Measurements from ENCODE around the gene MTF1.

DNA sequence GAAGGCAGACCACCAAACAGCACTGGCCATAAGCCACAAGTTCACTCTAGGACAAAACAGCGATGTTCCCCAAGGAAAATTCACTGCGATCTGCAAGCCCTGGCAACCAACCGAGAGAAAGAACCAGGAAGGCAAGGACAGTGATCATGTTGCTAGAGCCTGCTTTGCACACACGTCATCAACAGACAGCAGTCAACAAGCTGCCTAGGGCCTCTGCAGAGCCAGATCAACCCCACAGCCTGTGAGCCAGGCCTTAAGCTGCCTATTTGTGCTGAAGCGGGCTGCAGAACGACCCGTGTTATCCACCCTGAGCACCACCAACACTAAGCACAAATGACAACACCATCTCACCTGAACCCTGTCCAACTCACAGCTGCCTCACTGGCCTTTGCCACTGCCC, 45.1 kb downstream of the MTF1 start:
- TF ChIP-seq, protein P1, sequence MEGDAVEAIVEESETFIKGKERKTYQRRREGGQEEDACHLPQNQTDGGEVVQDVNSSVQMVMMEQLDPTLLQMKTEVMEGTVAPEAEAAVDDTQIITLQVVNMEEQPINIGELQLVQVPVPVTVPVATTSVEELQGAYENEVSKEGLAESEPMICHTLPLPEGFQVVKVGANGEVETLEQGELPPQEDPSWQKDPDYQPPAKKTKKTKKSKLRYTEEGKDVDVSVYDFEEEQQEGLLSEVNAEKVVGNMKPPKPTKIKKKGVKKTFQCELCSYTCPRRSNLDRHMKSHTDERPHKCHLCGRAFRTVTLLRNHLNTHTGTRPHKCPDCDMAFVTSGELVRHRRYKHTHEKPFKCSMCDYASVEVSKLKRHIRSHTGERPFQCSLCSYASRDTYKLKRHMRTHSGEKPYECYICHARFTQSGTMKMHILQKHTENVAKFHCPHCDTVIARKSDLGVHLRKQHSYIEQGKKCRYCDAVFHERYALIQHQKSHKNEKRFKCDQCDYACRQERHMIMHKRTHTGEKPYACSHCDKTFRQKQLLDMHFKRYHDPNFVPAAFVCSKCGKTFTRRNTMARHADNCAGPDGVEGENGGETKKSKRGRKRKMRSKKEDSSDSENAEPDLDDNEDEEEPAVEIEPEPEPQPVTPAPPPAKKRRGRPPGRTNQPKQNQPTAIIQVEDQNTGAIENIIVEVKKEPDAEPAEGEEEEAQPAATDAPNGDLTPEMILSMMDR (IDR thresholded peaks at IDR 0.05; ENCODE audit: poor library complexity, severe bottlenecking) = no peak
- TF ChIP-seq EZH2 (IDR thresholded peaks at IDR 0.05; ENCODE audit: borderline replicate concordance, insufficient read depth, low read length, poor library complexity, severe bottlenecking) = no peak
- no peak for TF ChIP-seq SMC3 (conservative IDR thresholded peaks at IDR 0.05; ENCODE audit: poor library complexity)
- no peak for TF ChIP-seq RAD21 (conservative IDR thresholded peaks at IDR 0.05)
- TF ChIP-seq TAF1 (IDR thresholded peaks at IDR 0.05; ENCODE audit: low read depth) = no peak

Measured in neural cell (in vitro differentiated cells).